Hematopoietic multipotent progenitor cell treated with erythropoietin and hydrocortisone succinate and interleukin-3 and kit ligand, for 6 days (in vitro differentiated cells): ENCODE results near the gene PRDM16.

Experiments
- DNase-seq: peaks from one replicate; pipeline ENCODE4 v3.0.0-alpha.2; 2015

PRDM16 gene

DNA sequence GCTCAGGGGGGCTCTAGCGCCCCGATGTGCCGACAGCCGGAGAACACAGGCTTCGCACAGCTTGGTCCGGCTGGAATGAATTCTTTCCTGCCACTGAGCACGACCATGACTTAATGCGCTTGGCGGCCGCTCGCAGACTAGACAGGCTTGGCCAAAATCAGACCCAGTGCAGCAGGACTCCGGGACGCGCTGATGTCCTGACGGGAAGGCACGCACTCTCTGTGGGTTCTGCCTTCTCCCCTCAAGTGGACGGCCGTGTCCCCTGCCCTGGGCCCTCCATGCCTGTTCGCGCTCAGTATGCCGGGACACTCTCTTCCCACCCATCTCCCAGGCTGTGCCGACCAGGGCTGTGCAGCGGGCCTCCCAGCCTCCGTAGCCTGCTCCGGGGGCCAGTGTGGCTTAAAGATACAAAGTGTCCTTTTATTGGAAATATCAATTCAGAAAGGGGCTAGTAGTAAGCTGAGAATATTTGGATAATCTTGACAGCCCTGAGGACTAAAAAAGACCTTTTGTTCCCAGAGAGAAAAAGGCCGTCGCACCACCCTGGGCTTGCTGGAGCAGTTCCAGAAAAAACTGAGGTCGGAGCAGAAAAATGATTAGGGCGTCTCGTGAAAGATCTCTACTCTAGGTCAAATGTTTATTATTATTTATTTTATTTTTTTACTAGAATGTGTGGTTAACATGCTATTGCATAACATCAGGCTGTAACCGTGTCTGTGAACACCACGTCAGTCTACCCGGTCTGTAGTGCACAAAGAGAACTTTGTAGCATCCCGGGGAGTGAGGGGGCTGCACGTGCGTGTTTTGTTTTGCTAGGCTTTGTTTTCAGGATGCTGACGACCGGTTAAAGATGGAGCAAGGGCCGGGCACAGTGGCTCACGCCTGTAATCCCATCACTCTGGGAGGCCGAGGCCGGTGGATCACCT, 297.4 kb downstream of the PRDM16 start:
- DNase-seq, result no peak

DNA sequence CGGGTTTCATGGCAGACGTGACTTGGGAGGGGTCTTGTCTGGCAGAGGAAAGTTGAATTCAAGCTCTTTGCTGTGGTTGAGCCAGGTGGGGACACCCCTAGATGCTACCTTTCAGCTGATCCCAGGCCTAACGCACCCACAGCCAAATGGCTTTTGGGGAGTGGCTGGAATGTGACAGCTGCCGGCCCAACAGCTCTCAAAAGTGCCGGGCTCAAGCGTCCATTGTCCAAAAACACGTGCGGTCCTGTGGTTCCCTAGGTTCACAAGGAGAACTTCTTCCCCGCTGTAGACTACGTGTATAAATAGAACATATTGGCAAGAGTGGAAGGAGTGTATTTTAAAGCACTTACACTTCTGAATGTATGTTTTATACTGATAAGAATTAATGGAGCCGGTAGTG, 298.4 kb downstream of the PRDM16 start:
- DNase-seq, result no peak

DNA sequence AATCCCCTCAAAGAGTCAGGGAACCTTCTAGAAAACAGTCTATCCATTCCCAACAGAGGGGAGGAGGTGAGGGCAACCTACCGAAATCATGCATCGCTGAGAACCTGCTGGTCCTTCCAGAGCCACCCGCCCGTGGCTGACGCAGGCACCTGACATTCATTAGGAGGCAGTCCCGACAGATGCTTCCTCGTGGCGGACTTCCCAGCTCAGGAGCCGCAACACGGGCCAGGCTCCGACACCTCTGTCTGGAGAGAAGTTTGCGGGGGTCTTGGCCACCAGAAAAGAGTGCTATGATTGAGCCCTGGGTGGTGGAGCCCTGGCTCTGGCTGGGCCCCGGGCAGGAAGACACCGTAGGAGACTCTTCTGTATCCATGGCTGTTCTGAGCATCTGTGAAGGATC, 299.1 kb downstream of the PRDM16 start:
- no peak for DNase-seq

DNA sequence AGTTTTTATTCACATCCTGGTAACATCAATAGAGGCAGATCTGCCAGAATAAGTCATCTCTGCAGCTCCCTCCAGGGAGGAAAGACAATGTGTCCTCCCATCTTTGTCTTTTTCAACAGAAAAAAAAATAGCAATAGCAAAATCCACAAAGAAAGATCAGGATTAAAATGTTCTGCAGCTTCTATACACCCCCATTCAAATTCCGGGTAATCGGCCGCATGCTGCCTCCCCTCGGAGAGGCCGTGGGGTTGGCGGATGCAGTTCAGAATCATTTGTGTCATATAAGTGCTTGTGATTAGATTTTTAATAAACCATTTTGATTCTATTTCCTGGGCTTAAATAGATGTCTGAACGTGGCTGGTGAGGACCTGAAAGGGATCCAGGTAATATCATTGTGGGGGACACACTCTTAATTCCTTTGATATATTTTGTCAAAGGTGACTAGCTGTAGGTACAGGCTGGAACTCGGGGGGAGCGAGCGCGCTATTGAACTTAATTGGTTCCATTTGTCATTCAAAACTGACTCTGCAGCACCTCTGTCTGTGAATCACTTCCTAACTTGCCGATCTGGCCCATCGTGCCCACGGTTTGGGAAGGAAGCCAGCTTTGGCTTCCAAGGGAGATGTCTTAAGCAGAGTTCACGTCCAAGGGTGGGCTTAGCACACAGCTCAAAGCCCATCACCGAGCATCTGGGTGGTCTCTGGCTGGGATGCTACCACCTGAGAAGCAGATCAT, 299.9 kb downstream of the PRDM16 start:
- no peak for DNase-seq

DNA sequence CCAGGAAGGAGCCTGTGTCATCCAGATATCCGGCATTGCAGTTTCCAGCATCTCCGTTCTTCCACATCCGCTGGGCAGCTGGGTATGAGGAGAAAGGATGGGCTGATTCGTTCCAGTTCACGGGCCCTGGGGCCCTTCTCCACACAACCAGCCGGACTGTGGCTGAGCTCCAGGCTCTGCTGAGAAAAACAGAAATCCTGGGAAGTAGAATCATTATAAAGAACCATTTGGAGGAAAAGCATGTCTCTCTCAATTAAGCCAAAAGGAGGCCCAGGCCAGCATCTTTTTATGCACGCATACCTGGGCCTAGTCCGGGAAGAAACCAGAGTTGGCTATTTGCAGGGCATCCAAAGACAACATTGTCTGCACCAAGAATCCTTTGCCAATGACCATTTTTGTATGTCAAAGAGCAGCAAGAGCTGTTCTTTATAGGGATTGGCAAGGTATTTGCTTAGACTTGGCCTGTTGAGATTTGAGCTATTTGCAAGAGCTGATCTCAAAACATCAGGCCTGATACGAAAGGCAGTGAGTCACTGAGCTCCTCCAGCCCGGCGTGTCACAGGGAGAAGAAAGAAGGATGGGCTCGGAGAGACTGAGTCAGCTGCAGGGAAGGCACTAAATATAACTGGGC, 300.6 kb downstream of the PRDM16 start:
- no peak for DNase-seq

DNA sequence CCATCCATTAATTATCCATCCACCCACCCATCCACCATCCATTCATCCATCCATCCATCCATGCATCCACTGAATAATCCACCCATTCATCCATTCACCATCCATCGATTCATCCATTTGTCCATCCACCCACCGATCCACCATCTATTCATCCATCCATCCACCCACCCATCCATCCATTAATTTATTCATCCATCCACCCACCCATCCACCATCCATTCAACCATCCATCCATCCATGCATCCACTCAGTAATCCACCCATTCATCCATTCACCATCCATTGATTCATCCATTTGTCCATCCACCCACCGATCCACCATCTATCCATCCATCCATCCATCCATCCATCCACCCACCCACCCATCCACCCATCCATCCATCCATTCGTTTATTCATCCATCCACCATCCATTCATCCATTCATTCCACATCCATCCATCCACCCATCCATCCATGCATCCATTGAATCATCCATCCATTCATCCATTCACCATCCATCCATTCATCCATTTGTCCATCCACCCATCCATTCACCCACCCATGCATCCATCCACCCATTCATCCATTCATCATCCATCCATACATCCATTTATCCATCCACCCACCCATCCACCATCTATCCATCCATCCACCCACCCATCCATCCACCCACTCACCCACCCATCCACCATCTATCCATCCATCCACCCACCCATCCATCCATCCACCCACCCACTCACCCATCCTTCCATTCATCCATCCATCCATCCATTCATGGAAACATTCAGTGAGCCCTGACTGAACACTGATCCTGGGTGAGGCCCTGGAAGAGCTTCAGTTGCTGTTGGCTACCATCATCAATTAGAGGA, 302.1 kb downstream of the PRDM16 start:
- DNase-seq, result no peak

DNA sequence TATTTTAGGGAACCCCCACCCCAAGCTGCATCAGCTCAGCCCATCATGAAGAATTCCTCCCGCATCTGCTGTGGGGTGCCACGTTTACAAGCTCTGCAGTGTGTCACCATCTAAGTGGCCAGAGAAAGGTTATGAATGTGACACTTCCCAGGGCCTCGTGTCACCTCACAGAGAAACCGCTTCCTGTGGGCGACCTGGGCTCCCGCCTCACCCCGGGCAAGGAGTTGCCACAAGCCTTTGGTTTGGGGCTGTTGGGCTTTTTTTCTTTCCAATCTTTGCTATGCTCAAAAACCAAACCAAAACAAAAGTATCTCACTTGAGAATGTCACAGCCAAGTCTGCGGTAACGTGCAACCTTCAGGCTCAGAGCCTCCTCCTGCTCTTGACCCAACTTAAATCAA, 303.3 kb downstream of the PRDM16 start:
- peak; percentile 6 for DNase-seq

DNA sequence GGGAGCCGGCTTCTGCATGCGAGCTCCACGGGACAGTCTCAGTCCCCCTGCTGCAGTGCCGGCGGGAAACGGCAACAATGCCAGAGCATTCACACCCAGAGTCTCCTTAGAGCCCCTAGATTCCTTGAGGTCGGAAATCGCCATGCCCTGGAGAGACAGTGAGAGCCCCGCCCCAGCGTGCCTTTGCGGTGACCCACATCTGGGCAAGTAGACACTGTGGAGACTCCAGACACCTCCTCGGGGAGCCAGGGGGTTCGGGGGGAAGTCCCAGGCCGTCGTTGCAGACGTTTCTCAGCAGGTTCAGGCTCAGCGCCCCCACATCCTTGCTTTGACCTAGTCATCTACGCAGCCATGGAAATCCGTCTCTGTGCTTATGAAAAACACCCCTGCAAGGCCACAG, 304.2 kb downstream of the PRDM16 start:
- no peak for DNase-seq

DNA sequence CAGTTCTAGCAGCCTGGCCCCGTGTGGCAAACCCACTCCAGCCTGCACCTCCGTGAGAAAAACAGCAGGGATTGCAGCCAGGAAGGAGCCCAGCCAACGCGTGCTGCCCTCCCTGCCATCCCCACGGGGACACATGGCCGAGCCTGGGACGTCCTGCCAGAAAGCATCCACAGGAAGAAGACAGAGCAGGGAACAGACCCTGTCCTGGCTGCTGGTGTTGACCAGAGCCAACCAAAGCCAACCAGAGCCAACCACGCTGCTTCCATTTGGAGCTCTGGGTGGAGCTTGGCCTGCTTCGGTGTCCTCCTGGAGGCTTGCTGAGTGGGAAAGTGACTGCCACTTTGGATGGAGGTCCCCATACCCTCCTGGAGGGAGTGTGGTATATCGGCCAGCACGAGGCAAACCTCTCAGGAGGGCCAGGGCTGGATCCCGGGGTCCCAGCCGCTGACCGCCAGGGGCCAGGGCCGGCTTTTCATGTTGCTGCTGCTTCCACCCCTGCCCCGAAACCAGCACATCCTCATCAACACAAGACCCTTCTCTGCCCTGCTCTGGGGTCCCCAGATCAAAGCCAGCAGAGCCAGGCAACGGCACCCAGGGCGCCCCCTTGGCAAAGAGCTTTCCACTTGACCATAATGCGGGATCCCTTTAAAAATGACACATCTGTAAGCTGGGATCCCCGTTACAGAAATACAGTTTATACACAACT, 304.9 kb downstream of the PRDM16 start:
- DNase-seq, result no peak

DNA sequence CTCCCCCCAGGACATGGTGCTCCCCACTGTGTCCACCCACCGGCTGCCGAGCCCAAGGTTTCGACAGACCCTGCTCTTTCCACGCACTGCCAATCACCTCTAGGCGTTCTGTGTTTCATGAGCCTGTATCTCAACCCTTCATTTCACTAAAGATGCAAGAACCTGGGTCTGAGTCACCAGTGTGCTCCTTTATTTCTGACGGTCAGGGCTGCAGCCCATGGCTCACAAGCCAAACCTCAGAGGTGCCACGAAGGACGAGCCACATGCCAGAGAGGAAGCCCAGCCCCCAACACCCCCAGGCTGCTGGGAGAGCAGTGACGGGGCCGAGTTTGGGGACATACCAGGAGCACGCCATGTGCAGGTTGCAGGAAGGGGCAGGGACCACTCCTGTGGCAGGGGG, 306.2 kb downstream of the PRDM16 start:
- no peak for DNase-seq

DNA sequence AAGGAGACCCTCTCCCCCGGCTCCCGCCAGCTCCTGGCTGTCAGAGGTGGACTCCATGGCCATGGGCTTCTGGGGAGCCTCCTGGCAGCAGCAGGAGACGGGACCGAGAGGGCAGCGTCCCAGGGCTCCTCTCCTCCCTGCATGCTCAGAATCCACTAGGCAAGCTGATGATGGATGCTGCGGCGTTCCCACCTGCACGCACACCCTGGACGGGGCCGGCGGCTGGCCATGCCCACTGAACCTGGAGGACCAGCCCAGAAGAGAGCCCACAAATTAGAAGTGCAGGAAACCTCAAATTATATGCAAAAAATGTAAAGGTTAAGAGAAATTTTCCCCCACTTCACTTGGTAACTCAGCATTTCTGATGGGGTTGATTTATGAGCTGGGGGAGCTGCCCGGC, 308.2 kb downstream of the PRDM16 start:
- no peak for DNase-seq

DNA sequence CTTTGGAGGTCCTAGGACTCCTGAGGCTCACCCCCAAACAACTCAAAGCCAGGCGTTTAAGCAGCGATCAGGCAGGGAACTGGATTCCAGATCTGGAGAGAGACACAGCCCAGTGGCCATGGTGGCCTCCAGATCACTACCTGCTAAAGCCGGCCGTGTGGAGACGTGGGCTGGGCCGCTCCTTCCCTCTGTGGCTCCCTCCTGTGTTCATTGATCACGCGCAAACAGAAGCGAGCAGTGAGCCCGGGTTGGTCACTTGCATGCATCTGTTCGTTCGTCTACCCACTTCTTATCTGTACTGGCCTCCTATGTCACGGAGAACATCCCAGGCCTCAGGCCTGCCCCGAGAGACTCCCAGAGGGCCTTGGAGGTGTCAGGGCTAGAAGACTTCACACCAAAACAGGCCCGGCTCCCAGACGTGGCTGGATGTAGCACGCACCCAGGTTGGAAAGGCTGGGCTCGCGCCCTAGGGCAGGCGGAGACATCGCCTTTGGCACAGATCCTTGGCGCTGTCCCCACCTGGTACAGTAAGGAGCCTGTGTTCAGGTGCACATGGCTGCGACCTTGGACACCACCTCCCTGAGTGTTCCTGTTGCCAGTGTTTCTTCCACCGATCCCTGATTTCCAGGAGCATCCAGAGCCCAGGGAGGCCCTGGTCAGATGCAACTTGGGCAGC, 308.7 kb downstream of the PRDM16 start:
- no peak for DNase-seq

DNA sequence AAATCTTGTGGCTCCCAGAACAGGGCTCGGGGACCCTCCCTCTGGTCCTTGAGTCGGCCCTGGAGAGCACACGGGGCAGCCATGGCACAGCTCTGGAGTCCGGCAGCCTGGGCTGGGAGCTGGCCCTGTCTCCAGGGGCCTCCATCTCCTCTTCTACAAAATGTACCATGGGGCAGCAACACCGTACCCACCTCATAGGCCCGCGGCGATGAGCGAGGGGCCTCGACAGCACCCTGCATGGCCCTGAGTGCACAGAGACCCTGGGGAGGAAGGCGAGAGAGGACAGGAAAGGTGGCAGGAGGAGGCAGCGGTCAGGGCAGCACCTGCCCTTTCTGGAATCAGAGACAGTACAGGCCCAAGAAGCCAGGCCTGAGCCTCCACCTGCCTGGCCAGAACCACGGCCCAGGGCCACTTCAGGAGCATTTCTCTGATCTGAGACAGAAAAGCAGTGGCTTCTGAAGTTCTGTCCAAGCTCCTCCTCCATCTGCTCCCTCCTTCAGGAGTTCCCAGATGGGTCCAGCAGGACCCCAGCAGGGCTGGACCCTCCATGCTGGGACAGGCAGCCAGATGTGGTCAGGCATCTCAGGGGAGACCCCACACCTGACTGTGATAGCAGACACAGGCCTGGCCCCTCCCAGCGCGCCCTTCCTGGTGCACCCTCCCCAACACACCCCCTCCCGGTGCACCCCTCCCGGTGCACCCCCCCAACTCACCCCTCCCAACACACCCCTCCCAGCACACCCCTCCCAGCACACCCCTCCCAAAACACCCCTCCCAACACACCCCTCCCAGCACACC, 309.6 kb downstream of the PRDM16 start:
- DNase-seq, result no peak

DNA sequence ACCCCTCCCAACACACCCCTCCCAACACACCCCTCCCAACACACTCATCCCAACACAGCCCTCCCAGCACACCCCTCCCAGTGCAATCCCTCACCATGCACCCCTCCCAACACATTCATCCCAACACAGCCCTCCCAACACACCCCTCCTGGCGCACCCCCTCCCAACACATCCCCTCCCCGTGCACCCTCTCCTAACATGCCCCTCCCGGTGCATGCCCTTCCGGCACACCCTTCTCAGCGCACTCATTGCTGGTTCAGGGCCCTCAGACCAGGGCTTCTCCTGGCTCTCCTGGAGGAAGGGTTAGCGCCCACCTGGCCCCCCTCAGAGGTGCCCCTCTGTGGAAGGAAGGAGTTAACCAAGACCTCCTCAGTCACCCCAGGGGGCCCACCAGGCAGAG, 310.9 kb downstream of the PRDM16 start:
- DNase-seq, result no peak

DNA sequence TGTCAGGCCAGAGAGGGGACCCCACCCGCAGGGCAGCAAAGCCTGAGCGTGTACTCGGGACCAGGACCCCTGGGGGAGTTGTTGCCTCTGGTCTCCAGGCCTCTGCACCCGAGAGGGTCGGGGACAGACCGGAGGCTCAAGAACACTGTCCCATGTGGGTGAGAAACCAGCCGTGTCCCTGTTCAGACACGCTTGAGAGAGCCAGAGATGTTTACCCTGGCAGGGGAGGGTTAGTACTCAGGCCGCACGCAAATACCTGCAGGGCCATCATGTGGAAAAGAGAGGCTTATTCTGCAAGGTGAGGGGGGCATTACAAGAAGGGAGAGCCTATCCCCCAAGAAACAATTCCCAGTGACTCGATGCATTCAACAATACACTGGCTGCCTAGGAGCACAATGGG, 311.5 kb downstream of the PRDM16 start:
- DNase-seq, result no peak

DNA sequence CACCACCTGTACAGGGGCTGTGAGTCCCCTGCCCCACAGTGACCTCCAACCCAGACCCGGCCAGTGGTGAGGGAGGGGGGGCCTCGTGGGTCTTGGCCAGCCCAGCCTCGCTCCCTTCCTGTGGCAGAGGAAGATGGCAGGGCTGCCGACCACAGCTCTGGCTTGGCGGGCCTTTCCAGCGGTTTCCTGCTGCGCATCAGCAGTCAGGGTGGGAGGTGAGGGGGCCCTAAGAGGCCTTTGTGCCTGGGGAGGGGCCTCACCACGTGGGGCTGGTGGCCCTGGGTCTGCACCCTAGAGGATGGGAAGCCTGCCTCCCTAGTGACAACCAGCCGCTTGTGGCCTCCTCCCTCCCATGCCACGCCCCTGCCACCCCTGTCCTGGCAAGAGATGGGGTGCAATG, 312.9 kb downstream of the PRDM16 start:
- DNase-seq, result no peak

DNA sequence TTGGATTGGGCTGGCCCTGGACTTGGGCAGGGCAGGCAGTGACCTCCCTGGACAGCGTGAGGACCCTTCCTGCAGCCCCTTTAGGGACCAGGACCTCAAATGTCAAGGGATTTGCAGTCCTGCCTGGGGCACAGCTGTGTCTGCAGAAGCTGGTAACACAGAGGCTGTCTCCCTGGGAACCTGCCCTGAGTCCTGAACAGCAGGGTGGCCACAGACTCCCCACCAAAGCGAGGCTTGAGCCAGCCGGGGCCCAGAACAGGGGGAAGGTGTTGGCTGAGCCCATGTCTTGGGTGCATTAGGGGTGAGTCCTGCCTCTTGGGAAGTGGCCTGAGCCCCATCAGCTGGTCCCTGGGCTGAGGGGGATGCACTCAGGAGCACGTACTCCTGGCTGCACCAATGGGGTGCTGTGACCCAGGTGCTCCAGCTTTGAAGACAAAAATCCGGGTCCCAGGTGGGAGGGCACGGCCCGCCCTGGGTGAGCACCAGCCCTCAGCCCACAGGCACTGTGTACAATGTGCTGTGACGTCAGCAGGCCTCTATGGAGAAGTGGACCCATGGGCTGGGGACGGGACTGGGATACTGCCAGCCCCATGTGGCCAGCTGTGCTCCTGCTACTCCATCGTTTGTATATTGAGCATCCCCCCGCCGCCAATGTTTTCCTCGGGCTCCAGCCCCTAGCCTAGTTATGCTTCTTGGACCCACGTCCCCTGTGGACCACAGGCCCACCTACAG, 313.5 kb downstream of the PRDM16 start:
- no peak for DNase-seq

DNA sequence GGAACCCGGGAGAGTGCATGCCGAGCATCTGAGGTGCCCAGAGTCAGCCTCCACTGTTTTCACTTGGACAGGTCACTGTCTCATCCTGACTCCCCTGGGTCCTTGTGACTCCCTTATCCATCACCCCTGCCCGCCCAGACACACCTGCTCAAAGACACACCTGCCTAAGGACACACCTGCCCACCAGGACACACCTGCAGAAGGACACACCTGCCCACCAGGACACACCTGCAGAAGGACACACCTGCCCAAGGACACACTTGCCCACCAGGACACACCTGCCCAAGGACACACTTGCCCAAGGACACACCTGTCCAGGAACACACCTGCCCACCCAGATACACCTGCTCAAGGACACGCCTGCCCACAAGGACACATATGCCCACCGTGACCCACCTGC, 314.7 kb downstream of the PRDM16 start:
- no peak for DNase-seq

DNA sequence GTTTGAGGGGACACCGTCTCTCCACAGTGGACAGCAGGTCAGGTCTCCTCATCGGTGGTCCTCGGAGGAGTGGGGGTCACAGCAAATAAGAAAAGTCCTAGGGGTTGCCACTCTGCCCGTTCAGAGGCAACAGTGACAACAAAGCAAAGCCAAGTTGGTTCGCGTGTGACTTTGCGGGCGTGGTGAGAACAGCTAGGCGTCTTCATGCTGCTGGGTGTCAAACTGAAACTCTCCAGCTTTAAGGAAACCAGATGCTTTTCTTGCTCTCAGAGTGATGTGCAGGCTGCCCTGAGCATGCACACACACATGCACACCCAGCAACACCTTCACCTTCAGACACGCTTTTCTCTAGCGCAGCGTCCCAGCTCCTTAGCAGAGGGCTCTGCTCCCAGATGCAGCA, 315.4 kb downstream of the PRDM16 start:
- no peak for DNase-seq
